Stimulated activated naive CD8-positive, alpha-beta T cell treated with anti-CD3 and anti-CD28 coated beads, Interleukin-15, amount 100 ng/mL, for 72 hours (primary cell): ENCODE results near the gene MAGEB5.
"Not testable (repeated sequence)": the region's sequence is repeated elsewhere in the genome, so short reads cannot be mapped to it uniquely, and the experiment has no call there.

Source experiments
- ATAC-seq: fragments of 150-1000 bp; cut with Tn5 transposase; 2 replicates; pipeline ENCODE4 v1.10.0; 2021; ENCODE audit warnings: mild to moderate bottlenecking, moderate library complexity
- DNase-seq, 2 donors: peaks; one replicate each; pipeline ENCODE4 v3.0.0; 2021 to 2022
- H3K27ac Mint-ChIP-seq, 2 donors: one replicate each; pipeline ENCODE4 v1.8.0; 2022; ENCODE audit warnings: mild to moderate bottlenecking in 2 of 2, mixed read lengths in 2 of 2, moderate library complexity in 2 of 2
- H3K27me3 Mint-ChIP-seq: one replicate; pipeline ENCODE4 v1.8.0; 2022; ENCODE audit warnings: mixed read lengths
- H3K4me1 Mint-ChIP-seq: one replicate; pipeline ENCODE4 v1.8.0; 2022; ENCODE audit warnings: mild to moderate bottlenecking, mixed read lengths
- H3K4me3 Mint-ChIP-seq, 2 donors: one replicate each; pipeline ENCODE4 v1.8.0; 2022; ENCODE audit warnings: mild to moderate bottlenecking in 2 of 2, mixed read lengths in 2 of 2, moderate library complexity in 1 of 2
- H3K9me3 Mint-ChIP-seq, 2 donors: one replicate each; pipeline ENCODE4 v1.8.0; 2022; ENCODE audit warnings: mixed read lengths in 2 of 2

MAGEB5 gene, protein sequence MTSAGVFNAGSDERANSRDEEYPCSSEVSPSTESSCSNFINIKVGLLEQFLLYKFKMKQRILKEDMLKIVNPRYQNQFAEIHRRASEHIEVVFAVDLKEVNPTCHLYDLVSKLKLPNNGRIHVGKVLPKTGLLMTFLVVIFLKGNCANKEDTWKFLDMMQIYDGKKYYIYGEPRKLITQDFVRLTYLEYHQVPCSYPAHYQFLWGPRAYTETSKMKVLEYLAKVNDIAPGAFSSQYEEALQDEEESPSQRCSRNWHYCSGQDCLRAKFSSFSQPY

DNA sequence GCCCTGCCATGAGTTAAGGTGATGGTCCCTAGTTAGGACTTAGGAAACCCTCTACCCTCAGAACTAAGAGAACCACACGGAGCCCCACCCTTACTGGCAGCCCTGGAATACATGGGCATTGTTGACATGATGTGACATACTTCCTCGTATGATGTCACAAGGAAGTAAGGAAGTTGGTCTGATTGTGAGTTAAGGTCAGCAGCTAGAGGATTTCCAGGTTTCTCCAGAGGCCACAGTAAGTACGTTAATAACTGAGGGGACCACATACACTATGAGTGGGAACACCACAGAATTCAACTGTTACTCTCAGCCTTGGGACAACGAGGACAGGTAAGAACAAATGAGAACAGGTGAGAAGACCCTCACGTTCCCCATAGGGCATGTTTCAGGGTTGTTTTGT, at the start of gene MAGEB5:
MAGEB5 (plus strand) TSS at position 301 of the 400 bp plus-strand sequence. CDS start 1,133 bp downstream, outside the sequence.
- ATAC-seq = no peak
- H3K4me3 Mint-ChIP-seq = no peak within 1 kb of the TSS
- no peak for DNase-seq
- H3K27ac Mint-ChIP-seq = no peak within 1 kb of the TSS
- H3K9me3 Mint-ChIP-seq = no peaks in the 10 kb centered on the region
- H3K4me1 Mint-ChIP-seq = no peaks in the 10 kb centered on the region
- H3K27me3 Mint-ChIP-seq = no peaks in the 10 kb centered on the region

DNA sequence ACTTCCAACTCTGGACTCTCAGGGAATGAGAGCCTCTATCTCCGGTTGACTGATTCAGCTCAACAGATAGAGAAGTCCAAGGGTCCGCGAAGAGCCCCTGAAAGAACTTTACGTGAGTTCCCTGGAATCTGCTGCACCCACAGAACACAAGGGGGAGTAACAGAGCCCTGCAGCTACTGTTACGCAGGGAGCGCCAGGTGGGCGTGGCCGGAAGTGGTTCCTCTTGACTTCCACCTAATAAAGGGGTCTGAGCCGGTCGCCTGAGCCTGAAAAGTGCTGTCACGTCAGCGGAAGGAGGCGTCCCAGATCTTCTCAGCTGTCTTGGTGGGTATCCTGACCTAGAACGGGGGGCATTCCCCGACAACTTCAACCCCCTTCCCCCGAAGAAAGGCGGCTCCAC, 23.8 kb upstream of the MAGEB5 start, which contains the start of gene MAGEB6:
MAGEB6 (plus strand) TSS at position 237 of the 400 bp plus-strand sequence. CDS start 1,407 bp downstream, outside the sequence.
- Mint-ChIP-seq H3K4me3 (no peak within 1 kb of the TSS), H3K9me3 (no peaks in the 10 kb centered on the region), H3K27ac (no peak within 1 kb of the TSS), H3K4me1 (no peaks in the 10 kb centered on the region), H3K27me3 (no peaks in the 10 kb centered on the region)
- ATAC-seq (no peak), DNase-seq (no peak)

DNA sequence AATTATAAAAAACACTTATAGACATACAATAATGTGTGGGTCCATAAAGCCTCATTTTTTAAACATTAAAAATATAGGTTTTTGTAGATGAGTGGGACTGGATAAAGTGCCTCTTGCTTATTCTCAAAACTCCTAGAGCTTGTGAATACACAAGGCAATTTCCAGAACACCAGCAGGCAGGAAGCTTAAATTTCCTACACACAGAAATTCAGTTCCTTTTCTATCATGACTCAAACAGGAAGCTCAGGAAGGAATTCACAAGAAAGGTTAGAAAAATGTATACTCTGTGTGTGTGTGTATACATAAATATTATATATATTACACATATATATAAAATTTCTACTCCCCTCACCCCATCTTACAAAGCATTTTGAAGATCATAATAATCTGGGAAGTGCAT, 12.4 kb upstream of the MAGEB5 start:
- Mint-ChIP-seq H3K4me3 (no peak overlapping the region), H3K27ac (no peak overlapping the region), H3K4me1 (no peaks in the 10 kb centered on the region), H3K27me3 (no peaks in the 10 kb centered on the region), H3K9me3 (no peaks in the 10 kb centered on the region)
- no peak for DNase-seq
- ATAC-seq = no peak

DNA sequence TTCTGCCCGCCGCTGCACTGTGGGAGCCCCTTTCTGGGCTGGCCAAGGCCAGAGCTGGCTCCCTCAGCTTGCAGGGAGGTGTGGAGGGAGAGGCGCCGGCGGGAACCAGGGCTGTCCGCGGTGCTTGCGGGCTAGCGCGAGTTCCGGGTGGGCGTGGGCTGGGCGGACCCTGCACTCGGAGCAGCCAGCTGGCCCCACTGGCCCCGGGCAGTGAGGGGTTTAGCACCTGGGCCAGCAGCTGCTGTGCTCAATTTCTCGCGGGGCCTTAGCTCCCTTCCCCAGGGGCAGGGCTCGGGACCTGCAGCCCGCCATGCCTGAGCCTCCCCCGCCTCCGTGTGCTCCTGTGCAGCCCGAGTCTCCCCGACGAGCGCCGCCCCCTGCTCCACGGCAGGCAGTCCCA, 11.3 kb upstream of the MAGEB5 start:
- DNase-seq, H3K27ac Mint-ChIP-seq, H3K4me3 Mint-ChIP-seq, H3K4me1 Mint-ChIP-seq, H3K27me3 Mint-ChIP-seq, H3K9me3 Mint-ChIP-seq, ATAC-seq: not testable (repeated sequence)

DNA sequence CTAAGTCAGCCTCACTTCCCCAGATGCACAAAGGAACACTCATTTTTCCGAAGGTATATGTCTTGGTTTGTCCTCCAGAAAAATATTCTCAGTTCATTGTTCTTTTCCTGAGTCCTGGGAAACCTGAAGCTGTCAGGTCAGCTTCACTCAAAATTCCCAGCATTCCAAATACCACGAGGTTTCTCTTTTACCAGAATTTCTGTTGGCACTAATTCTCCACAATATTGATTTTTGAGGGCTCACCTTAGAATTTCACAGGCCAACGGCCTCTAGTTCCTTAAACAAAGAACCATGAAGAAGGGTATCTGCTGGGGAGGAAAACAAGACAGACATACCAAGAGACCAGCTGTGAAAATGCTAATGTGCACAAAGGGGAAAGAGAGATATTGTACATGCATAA, 8.0 kb upstream of the MAGEB5 start:
- H3K4me1 Mint-ChIP-seq = no peaks in the 10 kb centered on the region
- DNase-seq = no peak

DNA sequence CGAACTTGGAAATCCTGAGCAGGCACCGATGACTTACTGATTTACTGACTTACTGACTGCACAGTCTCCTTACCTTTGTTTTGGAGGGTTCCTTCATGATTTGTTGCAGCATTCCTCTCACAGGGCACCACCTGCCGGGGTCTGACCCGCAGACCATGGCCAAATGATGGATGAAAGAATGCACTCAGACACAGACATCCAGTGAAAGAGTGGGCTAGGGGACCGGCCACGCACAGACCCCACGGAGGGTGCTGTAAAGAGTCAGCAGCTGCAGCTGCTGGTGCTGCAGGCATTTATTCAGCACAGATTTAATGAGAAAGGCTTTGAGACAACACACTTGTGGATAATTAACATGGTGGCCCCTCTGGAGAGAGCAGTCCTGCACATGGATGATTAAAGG, 3.4 kb downstream of the MAGEB5 start:
- Mint-ChIP-seq H3K4me3 (no peak overlapping the region), H3K27ac (no peak overlapping the region), H3K27me3 (no peaks in the 10 kb centered on the region), H3K9me3 (no peaks in the 10 kb centered on the region), H3K4me1 (no peaks in the 10 kb centered on the region)
- DNase-seq (no peak), ATAC-seq (no peak)

More for the DNA sequence above, 8.0 kb upstream of the MAGEB5 start:
- H3K4me3 Mint-ChIP-seq = no peak overlapping the region
- no peaks in the 10 kb centered on the region for H3K27me3 Mint-ChIP-seq
- H3K9me3 Mint-ChIP-seq = no peaks in the 10 kb centered on the region
- H3K27ac Mint-ChIP-seq = no peak overlapping the region
- ATAC-seq = no peak

DNA sequence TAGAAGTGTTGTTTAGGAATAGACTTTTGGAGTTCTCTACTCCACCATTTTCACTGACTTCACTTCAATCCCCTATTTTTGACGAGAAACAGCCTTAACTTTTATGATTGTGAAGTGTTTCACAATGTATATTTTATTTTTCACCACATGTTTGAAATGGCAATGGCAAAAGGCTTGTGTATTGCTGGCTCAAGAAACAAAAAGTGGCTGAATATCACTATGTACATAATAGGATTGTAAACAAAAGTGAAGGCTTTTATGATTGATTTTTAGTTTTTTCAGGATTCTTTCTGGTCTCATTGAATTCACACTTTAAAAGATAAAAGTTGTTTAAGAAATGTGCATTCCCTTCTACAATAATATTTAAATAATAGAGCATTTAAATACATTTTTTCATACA, 18.2 kb downstream of the MAGEB5 start:
- H3K4me3 Mint-ChIP-seq = no peak overlapping the region
- no peak for ATAC-seq
- no peak for DNase-seq
- no peaks in the 10 kb centered on the region for H3K4me1 Mint-ChIP-seq
- no peaks in the 10 kb centered on the region for H3K27me3 Mint-ChIP-seq
- no peak overlapping the region for H3K27ac Mint-ChIP-seq
- H3K9me3 Mint-ChIP-seq = peaks cover 2 to 7% of the 10 kb centered on the region in 2 donors

DNA sequence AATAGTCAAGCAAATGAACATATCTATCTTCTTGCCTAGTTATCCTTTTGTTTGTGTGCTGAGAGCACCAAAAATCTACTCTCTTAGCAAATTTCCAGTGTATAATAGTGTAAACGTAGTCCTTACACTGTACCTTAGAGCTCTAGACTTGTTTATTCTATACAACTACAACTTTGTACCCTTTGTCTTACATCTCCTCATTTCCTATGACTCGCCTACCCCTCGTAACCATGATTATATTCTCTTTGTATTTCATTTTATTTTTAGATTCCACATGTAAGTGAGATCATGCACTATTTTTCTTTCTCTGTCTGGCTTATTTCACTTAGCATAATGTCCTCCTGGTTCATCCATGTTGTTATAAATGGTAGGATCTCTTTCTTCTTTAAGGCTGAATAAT, 37.6 kb downstream of the MAGEB5 start:
- Mint-ChIP-seq H3K4me3 (no peak overlapping the region), H3K9me3 (peaks cover 0 to 7% of the 10 kb centered on the region in 2 donors), H3K27ac (no peak overlapping the region), H3K4me1 (no peaks in the 10 kb centered on the region), H3K27me3 (no peaks in the 10 kb centered on the region)
- no peak for DNase-seq
- no peak for ATAC-seq

DNA sequence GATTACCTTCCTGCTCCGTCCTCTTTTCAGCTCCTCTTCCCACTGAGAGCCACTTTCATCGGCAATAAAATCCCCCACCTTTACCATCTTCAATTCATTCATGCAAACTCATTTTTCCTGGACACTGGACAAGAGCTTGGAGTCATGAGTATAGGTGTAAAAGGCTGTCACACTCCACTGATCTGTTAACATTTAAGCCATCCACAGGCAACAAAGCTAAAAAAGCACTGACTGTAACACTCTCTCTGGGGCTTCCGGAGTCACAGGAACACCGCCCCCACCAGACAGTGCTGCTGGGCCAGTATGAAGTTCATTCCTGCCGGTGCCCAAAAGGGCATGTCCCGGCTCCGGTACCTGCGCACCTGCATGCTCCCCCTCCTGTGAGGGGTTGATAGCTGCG, 38.5 kb downstream of the MAGEB5 start:
- DNase-seq (no peak), ATAC-seq (no peak)
- H3K9me3 Mint-ChIP-seq = peaks cover 0 to 7% of the 10 kb centered on the region in 2 donors
- no peak overlapping the region for H3K4me3 Mint-ChIP-seq
- no peak overlapping the region for H3K27ac Mint-ChIP-seq
- no peaks in the 10 kb centered on the region for H3K4me1 Mint-ChIP-seq
- no peaks in the 10 kb centered on the region for H3K27me3 Mint-ChIP-seq

DNA sequence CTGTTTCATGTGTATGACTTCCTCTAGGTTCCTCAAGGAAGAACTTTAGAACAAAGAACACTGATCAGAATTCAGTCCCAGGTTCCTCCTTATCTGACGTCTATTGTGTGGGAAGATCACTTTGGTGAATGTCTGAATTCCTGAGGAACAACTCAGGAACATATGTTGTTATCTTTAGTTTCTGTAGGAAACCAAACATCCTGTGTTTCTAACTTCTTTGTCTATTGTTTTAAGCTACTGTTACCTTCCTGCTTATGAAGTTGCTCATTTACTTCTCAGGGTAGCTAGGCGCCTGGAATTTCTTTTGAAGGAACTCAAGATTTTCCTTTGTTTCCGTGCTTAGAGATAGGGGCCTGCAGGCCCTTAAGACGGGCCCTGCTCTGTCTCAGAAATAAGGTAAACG, 46.2 kb downstream of the MAGEB5 start:
- DNase-seq = no peak
- Mint-ChIP-seq H3K27me3 (no peaks in the 10 kb centered on the region), H3K9me3 (peaks cover 0 to 4% of the 10 kb centered on the region in 2 donors), H3K27ac (no peak overlapping the region), H3K4me3 (no peak overlapping the region), H3K4me1 (no peaks in the 10 kb centered on the region)
- ATAC-seq = no peak
